ENCODE results near the gene FAM107B.

The FAM107B gene

GRCh38 chr10:14549496-14549895, 225.2 kb downstream of the FAM107B start:
- DNase-seq = no peak

- no peak for DNase-seq
Observed at GRCh38 chr10:14548970-14549369, 225.7 kb downstream of the FAM107B start.

GRCh38 chr10:14548474-14548873, 226.2 kb downstream of the FAM107B start:
- no peak for DNase-seq

GRCh38 chr10:14547816-14548215, 226.9 kb downstream of the FAM107B start:
- DNase-seq = no peak

- no peak for DNase-seq
Observed at GRCh38 chr10:14545827-14546226, 228.9 kb downstream of the FAM107B start.

GRCh38 chr10:14543904-14544210, 230.8 kb downstream of the FAM107B start:
- DNase-seq = no peak

- no peak for DNase-seq
Observed at GRCh38 chr10:14543046-14543903, 231.4 kb downstream of the FAM107B start.

GRCh38 chr10:14541379-14541778, 233.3 kb downstream of the FAM107B start:
- no peak for DNase-seq

GRCh38 chr10:14540611-14541010, 234.1 kb downstream of the FAM107B start:
- DNase-seq = no peak

GRCh38 chr10:14540062-14540461, 234.6 kb downstream of the FAM107B start:
- no peak for DNase-seq

GRCh38 chr10:14539176-14539575, 235.5 kb downstream of the FAM107B start:
- DNase-seq = no peak

GRCh38 chr10:14536241-14537213, 238.2 kb downstream of the FAM107B start:
- peak; percentile 55 for DNase-seq

GRCh38 chr10:14535457-14536130, 239.1 kb downstream of the FAM107B start:
- DNase-seq = no peak

- no peak for DNase-seq
Observed at GRCh38 chr10:14534152-14534551, 240.5 kb downstream of the FAM107B start.

- DNase-seq = no peak
Observed at GRCh38 chr10:14533295-14533694, 241.4 kb downstream of the FAM107B start.

- DNase-seq = no peak
Observed at GRCh38 chr10:14532473-14533251, 242.0 kb downstream of the FAM107B start.

GRCh38 chr10:14531974-14532373, 242.7 kb downstream of the FAM107B start:
- DNase-seq = no peak

GRCh38 chr10:14530465-14530864, 244.2 kb downstream of the FAM107B start:
- DNase-seq = no peak

- no peak for DNase-seq
Observed at GRCh38 chr10:14529351-14529750, 245.3 kb downstream of the FAM107B start.

GRCh38 chr10:14528450-14528849, 246.2 kb downstream of the FAM107B start:
- DNase-seq = no peak

- no peak for DNase-seq
Observed at GRCh38 chr10:14527915-14528314, 246.8 kb downstream of the FAM107B start.

GRCh38 chr10:14527134-14527844, 247.4 kb downstream of the FAM107B start:
- no peak for DNase-seq
